ENCODE data around the gene ZNF750.

GRCh38 chr17:82821554-82821953, 18.3 kb downstream of the ZNF750 start:
- TF ChIP-seq, protein P1, sequence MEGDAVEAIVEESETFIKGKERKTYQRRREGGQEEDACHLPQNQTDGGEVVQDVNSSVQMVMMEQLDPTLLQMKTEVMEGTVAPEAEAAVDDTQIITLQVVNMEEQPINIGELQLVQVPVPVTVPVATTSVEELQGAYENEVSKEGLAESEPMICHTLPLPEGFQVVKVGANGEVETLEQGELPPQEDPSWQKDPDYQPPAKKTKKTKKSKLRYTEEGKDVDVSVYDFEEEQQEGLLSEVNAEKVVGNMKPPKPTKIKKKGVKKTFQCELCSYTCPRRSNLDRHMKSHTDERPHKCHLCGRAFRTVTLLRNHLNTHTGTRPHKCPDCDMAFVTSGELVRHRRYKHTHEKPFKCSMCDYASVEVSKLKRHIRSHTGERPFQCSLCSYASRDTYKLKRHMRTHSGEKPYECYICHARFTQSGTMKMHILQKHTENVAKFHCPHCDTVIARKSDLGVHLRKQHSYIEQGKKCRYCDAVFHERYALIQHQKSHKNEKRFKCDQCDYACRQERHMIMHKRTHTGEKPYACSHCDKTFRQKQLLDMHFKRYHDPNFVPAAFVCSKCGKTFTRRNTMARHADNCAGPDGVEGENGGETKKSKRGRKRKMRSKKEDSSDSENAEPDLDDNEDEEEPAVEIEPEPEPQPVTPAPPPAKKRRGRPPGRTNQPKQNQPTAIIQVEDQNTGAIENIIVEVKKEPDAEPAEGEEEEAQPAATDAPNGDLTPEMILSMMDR (conservative IDR thresholded peaks at IDR 0.05) = no peak
- no peak for TF ChIP-seq EZH2 (IDR thresholded peaks at IDR 0.05; ENCODE audit: low read depth)
